Astrocyte (in vitro differentiated cells and primary cell): ENCODE results near the gene ZBTB6.

Experiments used
- CTCF ChIP-seq: IDR thresholded peaks from 2 replicates; pipeline ENCODE4 v1.5.1; 2011; ENCODE audit warnings: low read depth, mild to moderate bottlenecking, inconsistent platforms, low read length, moderate library complexity; ENCODE audit not compliant: insufficient read depth
- EZH2 ChIP-seq: IDR thresholded peaks from 2 replicates; pipeline ENCODE4 v1.6.1; 2012; ENCODE audit warnings: mild to moderate bottlenecking, low read length, inconsistent platforms; ENCODE audit not compliant: insufficient read depth

- TF ChIP-seq CTCF (no peak), EZH2 (no peak)
These were observed 18.4 kb upstream of the ZBTB6 start, which contains the start of gene ZBTB26 for GRCh38 chr9:122931226-122932121.
